Kidney (tissue), 22 donors: Measurements from ENCODE around the gene GAP43. TPM values are rescaled to one million over a fixed set of nuclear protein-coding genes. Genes with fewer than 3 reads are reported as not detected.

ENCODE experiments used
- DNase-seq, 5 donors: peaks; one replicate each; pipeline ENCODE4 v3.0.0-alpha.2; 2013 to 2020
- FAIRE-seq: peaks from 2 replicates; lab custom pipeline; 2012; peaks lifted over from hg19 to GRCh38; lab: Jason Lieb, UNC
- H3K27ac ChIP-seq, 2 donors: one replicate each; pipeline ENCODE4 v1.7.0; 2013; ENCODE audit warnings: low read depth in 2 of 2, low read length in 2 of 2, inconsistent platforms in 1 of 2
- H3K27me3 ChIP-seq: one replicate; pipeline ENCODE4 v1.7.1; 2013; ENCODE audit warnings: low read length, inconsistent platforms; ENCODE audit not compliant: control insufficient read depth, insufficient read depth
- H3K36me3 ChIP-seq, 3 donors: one replicate each; pipeline versions ENCODE4 v1.7.0 to v1.7.1; 2013; ENCODE audit warnings: low read length in 3 of 3, control low read depth in 1 of 3, inconsistent platforms in 1 of 3; ENCODE audit not compliant: insufficient read depth in 3 of 3, control insufficient read depth in 2 of 3
- H3K4me1 ChIP-seq, 3 donors: one replicate each; pipeline versions ENCODE4 v1.7.0 to v1.7.1; 2013; ENCODE audit warnings: low read length in 3 of 3, inconsistent platforms in 1 of 3, low read depth in 1 of 3; ENCODE audit not compliant: control insufficient read depth in 2 of 3, insufficient read depth in 2 of 3
- H3K4me3 ChIP-seq, 3 donors: one replicate each; pipeline versions ENCODE4 v1.7.0 to v1.8.1; 2013; ENCODE audit warnings: low read length in 3 of 3, control low read depth in 1 of 3, inconsistent platforms in 1 of 3
- H3K9ac ChIP-seq, 3 donors: one replicate each; pipeline versions ENCODE4 v1.7.0 to v1.7.1; 2013; ENCODE audit warnings: low read length in 3 of 3, control low read depth in 1 of 3, inconsistent platforms in 1 of 3
- H3K9me3 ChIP-seq, 3 donors: one replicate each; pipeline versions ENCODE4 v1.7.0 to v1.7.1; 2013; ENCODE audit warnings: low read length in 3 of 3, control low read depth in 1 of 3, inconsistent platforms in 1 of 3; ENCODE audit not compliant: control insufficient read depth in 2 of 3, insufficient read depth in 1 of 3
- intact Hi-C: fragments of 100-400 bp; cut with DNase I; formaldehyde crosslinking; loops from one replicate; pipeline ENCODE4 v1.11.1; 2022
- long read RNA-seq, 10 donors: library from polyadenylated mRNA in 1 of 10; unstranded in 1 of 10; transcript quantifications; one replicate each; pipeline ENCODE4 v2.0.0 and lab custom pipeline, GENCODE V29; 2021 to 2026
- polyA plus RNA-seq: library from polyadenylated mRNA; stranded (reverse); fragments of 350-450 nt; fragmentation: Illumina TruSeq; extraction: RNeasy Lipid Tissue Mini Kit (QIAGEN cat#74804); gene quantifications from one replicate; pipeline ENCODE4 v1.2.3, GENCODE V29; 2014; ENCODE audit warnings: low read depth, low replicate concordance; ENCODE audit not compliant: insufficient read depth
- total RNA-seq: library from RNA; stranded (reverse); fragmentation: NEBNext Ultra II Directional; extraction: Animal tissue kit (Norgen Biotek cat#: 25700); gene quantifications from one replicate; pipeline ENCODE4 v1.2.1, GENCODE V29; 2021
- TF ChIP-seq, protein P1 (sequence below): IDR thresholded peaks from 3 replicates; pipeline ENCODE4 v1.5.1; 2012; ENCODE audit warnings: mild to moderate bottlenecking, moderate library complexity, borderline replicate concordance; ENCODE audit not compliant: insufficient read depth; ENCODE audit errors: extremely low read depth
- donor health status: control.
- donor health status: control.
- donor health status: control.
- donor health status: control.
- donor health status: control.
- donor health status: DM: yes; HTN: yes; CAD: no.
- donor health status: Normal renal cell carcinoma (clear cell type).

GAP43 gene, protein sequence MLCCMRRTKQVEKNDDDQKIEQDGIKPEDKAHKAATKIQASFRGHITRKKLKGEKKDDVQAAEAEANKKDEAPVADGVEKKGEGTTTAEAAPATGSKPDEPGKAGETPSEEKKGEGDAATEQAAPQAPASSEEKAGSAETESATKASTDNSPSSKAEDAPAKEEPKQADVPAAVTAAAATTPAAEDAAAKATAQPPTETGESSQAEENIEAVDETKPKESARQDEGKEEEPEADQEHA
- 0.19 TPM for total RNA-seq
- not detected for polyA plus RNA-seq
- long read RNA-seq, donor 1 = 0 reads
- long read RNA-seq, donor 2, partial matches to known transcripts = 0 of 1 reads
- long read RNA-seq, donor 2, other reads (novel, unspliced or antisense) = 0 of 1 reads
- long read RNA-seq, donor 3 = 0 reads
- long read RNA-seq, donor 4 = 0 reads
- long read RNA-seq, donor 5 = 0 reads
- long read RNA-seq, donor 6, partial matches to known transcripts = 0 of 1 reads
- long read RNA-seq, donor 6, other reads (novel, unspliced or antisense) = 0 of 1 reads
- long read RNA-seq, donor 7 = 0 reads
- long read RNA-seq, donor 8, partial matches to known transcripts = 0 of 2 reads
- long read RNA-seq, donor 8, other reads (novel, unspliced or antisense) = 0 of 2 reads
- long read RNA-seq, donor 9 = 0 reads
- long read RNA-seq, donor 10 = 0 reads

DNA sequence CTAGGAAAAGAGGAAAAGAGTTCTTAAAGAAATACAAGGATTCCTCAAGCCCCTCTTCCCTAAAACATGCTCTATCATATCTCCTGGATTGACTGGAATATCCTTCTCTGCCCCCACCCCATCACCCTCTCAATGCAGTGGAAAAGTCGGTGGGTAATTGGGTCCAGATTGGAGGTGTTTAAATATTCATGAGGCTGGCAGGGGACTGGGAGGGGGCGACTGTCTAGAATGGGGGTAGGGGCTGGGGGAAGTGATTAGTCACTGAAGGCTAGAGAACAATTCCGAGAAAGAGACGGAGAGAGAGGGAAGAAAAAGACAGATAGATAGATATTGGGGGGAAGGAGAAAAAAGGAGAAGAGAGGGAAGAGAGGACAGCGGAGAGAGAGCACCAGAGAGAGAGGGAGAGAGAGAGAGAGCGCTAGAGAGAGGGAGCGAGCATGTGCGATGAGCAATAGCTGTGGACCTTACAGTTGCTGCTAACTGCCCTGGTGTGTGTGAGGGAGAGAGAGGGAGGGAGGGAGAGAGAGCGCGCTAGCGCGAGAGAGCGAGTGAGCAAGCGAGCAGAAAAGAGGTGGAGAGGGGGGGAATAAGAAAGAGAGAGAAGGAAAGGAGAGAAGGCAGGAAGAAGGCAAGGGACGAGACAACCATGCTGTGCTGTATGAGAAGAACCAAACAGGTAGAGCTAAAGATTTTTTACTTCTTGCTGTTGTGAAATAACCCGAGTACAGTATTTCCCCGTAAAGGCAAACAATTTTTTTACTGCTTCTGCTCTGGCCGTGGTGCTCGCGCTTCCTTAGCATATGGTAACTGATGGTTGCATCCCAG is at the start of gene GAP43:
GAP43 (plus strand) TSS at position 467 of the 825 bp plus-strand sequence; CDS start at position 647, 180 bp downstream.
- H3K4me1 ChIP-seq = peaks cover 0 to 2% (median 0%) of the 10 kb centered on the region in 3 donors
- H3K27ac ChIP-seq = no peak within 1 kb of the TSS
- H3K9me3 ChIP-seq = no peaks in the 10 kb centered on the region
- DNase-seq (peak; percentile 41 to 76 (median 64)), FAIRE-seq (no peak)
- peaks cover 17% of the 10 kb centered on the region for H3K27me3 ChIP-seq
- no peaks in the 10 kb centered on the region for H3K36me3 ChIP-seq
- TF ChIP-seq, protein P1, sequence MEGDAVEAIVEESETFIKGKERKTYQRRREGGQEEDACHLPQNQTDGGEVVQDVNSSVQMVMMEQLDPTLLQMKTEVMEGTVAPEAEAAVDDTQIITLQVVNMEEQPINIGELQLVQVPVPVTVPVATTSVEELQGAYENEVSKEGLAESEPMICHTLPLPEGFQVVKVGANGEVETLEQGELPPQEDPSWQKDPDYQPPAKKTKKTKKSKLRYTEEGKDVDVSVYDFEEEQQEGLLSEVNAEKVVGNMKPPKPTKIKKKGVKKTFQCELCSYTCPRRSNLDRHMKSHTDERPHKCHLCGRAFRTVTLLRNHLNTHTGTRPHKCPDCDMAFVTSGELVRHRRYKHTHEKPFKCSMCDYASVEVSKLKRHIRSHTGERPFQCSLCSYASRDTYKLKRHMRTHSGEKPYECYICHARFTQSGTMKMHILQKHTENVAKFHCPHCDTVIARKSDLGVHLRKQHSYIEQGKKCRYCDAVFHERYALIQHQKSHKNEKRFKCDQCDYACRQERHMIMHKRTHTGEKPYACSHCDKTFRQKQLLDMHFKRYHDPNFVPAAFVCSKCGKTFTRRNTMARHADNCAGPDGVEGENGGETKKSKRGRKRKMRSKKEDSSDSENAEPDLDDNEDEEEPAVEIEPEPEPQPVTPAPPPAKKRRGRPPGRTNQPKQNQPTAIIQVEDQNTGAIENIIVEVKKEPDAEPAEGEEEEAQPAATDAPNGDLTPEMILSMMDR = peak; percentile 4
- peak within 1 kb of the TSS; percentile 35 to 62 (median 48) for H3K4me3 ChIP-seq
- intact Hi-C loops = no loop called here
- H3K9ac ChIP-seq = peak within 1 kb of the TSS in 1 of 3 donors; percentile 56

DNA sequence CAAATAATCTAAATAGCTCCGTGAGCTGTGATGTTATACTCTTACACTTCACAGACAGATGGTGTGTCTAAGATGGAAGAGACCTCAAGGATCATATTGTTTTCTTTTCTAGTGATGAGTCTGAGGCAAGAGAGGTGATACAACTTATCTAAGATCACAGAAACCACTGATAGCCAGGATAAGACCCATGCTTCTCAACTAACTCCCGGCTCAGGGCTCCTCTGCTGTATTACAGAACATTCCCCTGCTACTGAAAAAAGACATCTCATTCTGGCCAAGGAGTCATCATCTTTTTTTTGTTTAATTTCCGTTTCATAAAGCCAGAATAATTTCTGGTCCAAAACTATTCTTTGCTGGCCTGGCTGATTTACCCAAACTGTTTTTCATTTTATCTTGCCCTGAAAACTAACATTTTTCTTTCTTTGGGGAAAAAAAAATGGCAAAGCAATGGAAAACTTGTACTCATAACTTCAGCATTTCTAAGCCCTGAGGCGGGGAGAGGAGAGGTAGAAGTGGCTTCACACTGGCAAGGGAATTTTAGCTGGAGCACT is 46.9 kb upstream of the GAP43 start:
- FAIRE-seq = no peak
- no peaks in the 10 kb centered on the region for H3K36me3 ChIP-seq
- intact Hi-C loops = no loop called here

DNA sequence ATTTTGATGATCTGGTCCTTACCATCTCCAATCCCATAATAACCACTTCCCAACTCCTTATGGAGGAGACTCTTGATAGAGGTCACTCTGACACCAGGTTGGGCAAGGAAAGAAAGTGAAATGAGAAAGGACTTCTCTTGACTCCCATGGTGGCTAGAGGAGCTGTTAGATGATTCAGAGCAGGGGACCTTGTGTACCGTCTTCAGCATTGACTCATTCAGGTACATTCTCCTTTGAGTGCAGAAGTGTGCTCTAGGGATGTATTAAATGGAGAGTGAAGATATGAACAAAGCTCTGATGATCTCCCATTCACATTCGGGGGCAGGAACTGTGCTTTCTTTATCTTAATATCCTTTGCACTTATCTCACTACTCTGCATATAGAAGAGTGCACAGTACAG is 46.3 kb upstream of the GAP43 start:
- H3K36me3 ChIP-seq = no peaks in the 10 kb centered on the region
- no peak overlapping the region for H3K27ac ChIP-seq
- intact Hi-C loops = no loop called here
- H3K27me3 ChIP-seq = no peaks in the 10 kb centered on the region
- DNase-seq (no peak), FAIRE-seq (no peak)
- peaks cover 0 to 5% (median 0%) of the 10 kb centered on the region in 3 donors for H3K4me1 ChIP-seq
- no peak overlapping the region for H3K9ac ChIP-seq
- no peak overlapping the region for H3K4me3 ChIP-seq
- no peaks in the 10 kb centered on the region for H3K9me3 ChIP-seq
- TF ChIP-seq, protein P1 = no peak

More for the DNA sequence above, 46.9 kb upstream of the GAP43 start:
- Histone ChIP-seq H3K27me3 (no peaks in the 10 kb centered on the region), H3K9ac (no peak overlapping the region), H3K4me1 (peaks cover 0 to 5% (median 0%) of the 10 kb centered on the region in 3 donors), H3K27ac (no peak overlapping the region), H3K4me3 (no peak overlapping the region), H3K9me3 (no peaks in the 10 kb centered on the region)
- TF ChIP-seq, protein P1 = no peak
- DNase-seq = no peak
